ENCODE measurements around the gene GAREM1. TPM values are rescaled to one million over a fixed set of nuclear protein-coding genes. Genes with fewer than 3 reads are reported as not detected.

Gene GAREM1
- total RNA-seq, 1 experiment from 2014 or later = 4.7 TPM

DNA sequence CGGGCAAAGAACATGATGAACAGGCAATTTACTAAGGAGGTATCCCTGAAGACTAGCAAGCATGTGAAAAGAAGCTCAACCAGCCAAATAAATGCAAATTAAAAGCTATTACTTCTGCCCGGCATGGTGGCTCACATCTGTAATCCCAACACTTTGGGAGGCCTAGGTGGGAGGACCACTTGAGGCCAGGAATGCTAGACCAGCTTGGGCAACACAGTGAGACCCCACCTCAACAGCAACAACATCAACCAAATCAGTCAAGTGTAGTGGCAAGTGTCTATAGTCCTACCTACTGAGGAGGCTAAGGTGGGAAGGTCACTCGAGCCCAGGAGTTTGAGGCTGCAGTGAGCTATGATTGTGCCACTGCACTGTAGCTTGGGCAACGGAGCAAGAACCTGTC lies 141.7 kb downstream of the GAREM1 start:
- Histone ChIP-seq H3K36me3 (ENCODE audit: control insufficient read depth, insufficient read depth, low read length) (no peaks in the 10 kb centered on the region), H3K9me3 (ENCODE audit: control insufficient read depth, insufficient read depth, low read depth, low read length) (no peaks in the 10 kb centered on the region), H3K4me1 (ENCODE audit: control insufficient read depth, insufficient read depth, low read length) (no peaks in the 10 kb centered on the region), H3K4me3 (ENCODE audit: low read depth in 2 of 2, low read length in 2 of 2) (no peak overlapping the region), H3K27me3 (ENCODE audit: control insufficient read depth, insufficient read depth, low read length) (no peaks in the 10 kb centered on the region), H3K27ac (ENCODE audit: low read length) (no peak overlapping the region)
- DNase-seq (ENCODE audit: low read depth, low spot score) (no peak), ATAC-seq (no peak)
- CTCF ChIA-PET = no interaction called here
- in situ Hi-C loops (cut with HindIII; ENCODE audit: low pct_unique_long_range_greater_than_20kb, low sequenced_read_pairs) = no loop called here
- intact Hi-C loops (cut with micrococcal nuclease; ENCODE audit: unreplicated experiment) = no loop called here
- TF ChIP-seq, protein P1, sequence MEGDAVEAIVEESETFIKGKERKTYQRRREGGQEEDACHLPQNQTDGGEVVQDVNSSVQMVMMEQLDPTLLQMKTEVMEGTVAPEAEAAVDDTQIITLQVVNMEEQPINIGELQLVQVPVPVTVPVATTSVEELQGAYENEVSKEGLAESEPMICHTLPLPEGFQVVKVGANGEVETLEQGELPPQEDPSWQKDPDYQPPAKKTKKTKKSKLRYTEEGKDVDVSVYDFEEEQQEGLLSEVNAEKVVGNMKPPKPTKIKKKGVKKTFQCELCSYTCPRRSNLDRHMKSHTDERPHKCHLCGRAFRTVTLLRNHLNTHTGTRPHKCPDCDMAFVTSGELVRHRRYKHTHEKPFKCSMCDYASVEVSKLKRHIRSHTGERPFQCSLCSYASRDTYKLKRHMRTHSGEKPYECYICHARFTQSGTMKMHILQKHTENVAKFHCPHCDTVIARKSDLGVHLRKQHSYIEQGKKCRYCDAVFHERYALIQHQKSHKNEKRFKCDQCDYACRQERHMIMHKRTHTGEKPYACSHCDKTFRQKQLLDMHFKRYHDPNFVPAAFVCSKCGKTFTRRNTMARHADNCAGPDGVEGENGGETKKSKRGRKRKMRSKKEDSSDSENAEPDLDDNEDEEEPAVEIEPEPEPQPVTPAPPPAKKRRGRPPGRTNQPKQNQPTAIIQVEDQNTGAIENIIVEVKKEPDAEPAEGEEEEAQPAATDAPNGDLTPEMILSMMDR (IDR thresholded peaks at IDR 0.05) = no peak
- TF ChIP-seq POLR2AphosphoS5 (IDR thresholded peaks at IDR 0.05; ENCODE audit: low read depth, low read length) = no peak
- TF ChIP-seq SIN3A (IDR thresholded peaks at IDR 0.05; ENCODE audit: borderline replicate concordance, insufficient read depth, low read depth, low read length) = no peak
- TF ChIP-seq TCF7L2 (IDR thresholded peaks at IDR 0.05; ENCODE audit: low read depth, low read length) = no peak
- TF ChIP-seq, protein P2, sequence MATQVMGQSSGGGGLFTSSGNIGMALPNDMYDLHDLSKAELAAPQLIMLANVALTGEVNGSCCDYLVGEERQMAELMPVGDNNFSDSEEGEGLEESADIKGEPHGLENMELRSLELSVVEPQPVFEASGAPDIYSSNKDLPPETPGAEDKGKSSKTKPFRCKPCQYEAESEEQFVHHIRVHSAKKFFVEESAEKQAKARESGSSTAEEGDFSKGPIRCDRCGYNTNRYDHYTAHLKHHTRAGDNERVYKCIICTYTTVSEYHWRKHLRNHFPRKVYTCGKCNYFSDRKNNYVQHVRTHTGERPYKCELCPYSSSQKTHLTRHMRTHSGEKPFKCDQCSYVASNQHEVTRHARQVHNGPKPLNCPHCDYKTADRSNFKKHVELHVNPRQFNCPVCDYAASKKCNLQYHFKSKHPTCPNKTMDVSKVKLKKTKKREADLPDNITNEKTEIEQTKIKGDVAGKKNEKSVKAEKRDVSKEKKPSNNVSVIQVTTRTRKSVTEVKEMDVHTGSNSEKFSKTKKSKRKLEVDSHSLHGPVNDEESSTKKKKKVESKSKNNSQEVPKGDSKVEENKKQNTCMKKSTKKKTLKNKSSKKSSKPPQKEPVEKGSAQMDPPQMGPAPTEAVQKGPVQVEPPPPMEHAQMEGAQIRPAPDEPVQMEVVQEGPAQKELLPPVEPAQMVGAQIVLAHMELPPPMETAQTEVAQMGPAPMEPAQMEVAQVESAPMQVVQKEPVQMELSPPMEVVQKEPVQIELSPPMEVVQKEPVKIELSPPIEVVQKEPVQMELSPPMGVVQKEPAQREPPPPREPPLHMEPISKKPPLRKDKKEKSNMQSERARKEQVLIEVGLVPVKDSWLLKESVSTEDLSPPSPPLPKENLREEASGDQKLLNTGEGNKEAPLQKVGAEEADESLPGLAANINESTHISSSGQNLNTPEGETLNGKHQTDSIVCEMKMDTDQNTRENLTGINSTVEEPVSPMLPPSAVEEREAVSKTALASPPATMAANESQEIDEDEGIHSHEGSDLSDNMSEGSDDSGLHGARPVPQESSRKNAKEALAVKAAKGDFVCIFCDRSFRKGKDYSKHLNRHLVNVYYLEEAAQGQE (IDR thresholded peaks at IDR 0.05; ENCODE audit: insufficient read depth in 1 of 2, low read depth in 2 of 2, low read length in 1 of 2) = no peak
- POLR2A ChIA-PET = no interaction called here
- no TSS peak for BruUV-seq (replicated peaks)

DNA sequence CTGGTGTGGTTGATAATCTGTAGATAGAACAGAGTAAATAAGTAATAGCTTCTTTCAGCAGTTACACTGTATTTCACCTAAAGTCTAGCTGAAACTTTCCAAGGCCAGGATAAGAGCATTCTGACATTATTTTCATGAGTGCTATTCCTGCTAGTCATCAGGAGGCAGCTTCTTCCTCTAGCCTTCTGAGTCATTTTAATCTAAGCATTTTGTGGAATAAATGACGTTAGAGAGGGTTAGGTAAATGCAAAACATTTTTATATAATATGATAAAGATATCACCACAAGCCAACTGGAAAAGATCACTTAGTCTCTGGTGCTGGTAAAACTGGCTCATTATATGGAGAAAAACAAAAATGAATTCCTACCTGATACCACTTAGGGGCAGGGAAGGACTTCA lies 142.3 kb downstream of the GAREM1 start:
- intact Hi-C loops (cut with micrococcal nuclease; ENCODE audit: unreplicated experiment) = no loop called here
- no peak overlapping the region for H3K27ac ChIP-seq (ENCODE audit: low read length)
- ATAC-seq = no peak
- H3K27me3 ChIP-seq (ENCODE audit: control insufficient read depth, insufficient read depth, low read length) = no peaks in the 10 kb centered on the region
- ChIA-PET POLR2A (no interaction called here), CTCF (interaction anchor here (0.6 kb wide), 1 partner anchor 38 kb away, joined by 4 read pairs; no protein-coding TSS in a partner anchor)
- no peak for DNase-seq (ENCODE audit: low read depth, low spot score)
- H3K4me1 ChIP-seq (ENCODE audit: control insufficient read depth, insufficient read depth, low read length) = no peaks in the 10 kb centered on the region
- no TSS peak for BruUV-seq (replicated peaks)
- H3K4me3 ChIP-seq (ENCODE audit: low read depth in 2 of 2, low read length in 2 of 2) = no peak overlapping the region
- no peaks in the 10 kb centered on the region for H3K36me3 ChIP-seq (ENCODE audit: control insufficient read depth, insufficient read depth, low read length)
- TF ChIP-seq, protein P2 (IDR thresholded peaks at IDR 0.05; ENCODE audit: insufficient read depth in 1 of 2, low read depth in 2 of 2, low read length in 1 of 2) = no peak
- TF ChIP-seq TCF7L2 (IDR thresholded peaks at IDR 0.05; ENCODE audit: low read depth, low read length) (no peak), POLR2AphosphoS5 (IDR thresholded peaks at IDR 0.05; ENCODE audit: low read depth, low read length) (no peak), SIN3A (IDR thresholded peaks at IDR 0.05; ENCODE audit: borderline replicate concordance, insufficient read depth, low read depth, low read length) (no peak)
- TF ChIP-seq, protein P1 (IDR thresholded peaks at IDR 0.05) = no peak
- in situ Hi-C loops (cut with HindIII; ENCODE audit: low pct_unique_long_range_greater_than_20kb, low sequenced_read_pairs) = no loop called here
- H3K9me3 ChIP-seq (ENCODE audit: control insufficient read depth, insufficient read depth, low read depth, low read length) = no peaks in the 10 kb centered on the region

Data from Panc1 (cell line).